Neural progenitor cell (in vitro differentiated cells): ENCODE data around the gene STX17. TPM values are rescaled to one million over a fixed set of nuclear protein-coding genes. Genes with fewer than 3 reads are reported as not detected.

Experiments used
- DNase-seq: peaks from one replicate; pipeline ENCODE4 v3.0.0-alpha.2; 2016; ENCODE audit warnings: low spot score
- H2AFZ ChIP-seq: fragments of 200-600 bp; sonication (generic); replicated peaks from 2 replicates; pipeline ENCODE4 v1.6.1; 2016; ENCODE audit warnings: antibody characterized with exemption
- H3F3A ChIP-seq: fragments of 200-600 bp; sonication (generic); 2 replicates; pipeline ENCODE4 v1.6.1; 2016; ENCODE audit warnings: antibody characterized with exemption, low read depth
- H3K27ac ChIP-seq: fragments of 200-600 bp; sonication (generic); 2 replicates; pipeline ENCODE4 v1.5.1; 2016; ENCODE audit warnings: mild to moderate bottlenecking
- H3K27me3 ChIP-seq: fragments of 200-600 bp; sonication (generic); 2 replicates; pipeline ENCODE4 v1.6.1; 2016; ENCODE audit warnings: mild to moderate bottlenecking, moderate library complexity
- H3K36me3 ChIP-seq: fragments of 200-600 bp; sonication (generic); 2 replicates; pipeline ENCODE4 v1.5.1; 2016
- H3K4me1 ChIP-seq: fragments of 200-600 bp; sonication (generic); 2 replicates; pipeline ENCODE4 v1.6.1; 2016; ENCODE audit warnings: mixed run types
- H3K4me2 ChIP-seq: fragments of 200-600 bp; sonication (generic); 2 replicates; pipeline ENCODE4 v1.6.1; 2016
- H3K4me3 ChIP-seq: fragments of 200-600 bp; sonication (generic); 2 replicates; pipeline ENCODE4 v1.5.1; 2016
- H3K79me2 ChIP-seq: fragments of 200-600 bp; sonication (generic); 2 replicates; pipeline ENCODE4 v1.6.1; 2016; ENCODE audit warnings: low read depth
- H3K9ac ChIP-seq: fragments of 200-600 bp; sonication (generic); 2 replicates; pipeline ENCODE4 v1.6.1; 2016
- H3K9me3 ChIP-seq: fragments of 200-600 bp; sonication (generic); 2 replicates; pipeline ENCODE4 v1.5.1; 2016; ENCODE audit warnings: low read depth
- H4K20me1 ChIP-seq: fragments of 200-600 bp; sonication (generic); 2 replicates; pipeline ENCODE4 v1.6.1; 2016; ENCODE audit warnings: low read depth
- H3K27ac Mint-ChIP-seq: 3 replicates; pipeline ENCODE4 v1.8.0; 2021; ENCODE audit warnings: mixed read lengths
- H3K27me3 Mint-ChIP-seq: 2 replicates; pipeline ENCODE4 v1.8.0; 2022; ENCODE audit warnings: low read depth, mild to moderate bottlenecking, inconsistent platforms, moderate library complexity, mixed read lengths; ENCODE audit not compliant: insufficient read depth
- H3K36me3 Mint-ChIP-seq: 3 replicates; pipeline ENCODE4 v1.8.0; 2021; ENCODE audit warnings: mixed read lengths
- H3K4me1 Mint-ChIP-seq: 3 replicates; pipeline ENCODE4 v1.8.0; 2021; ENCODE audit warnings: mixed read lengths
- H3K4me3 Mint-ChIP-seq: 3 replicates; pipeline ENCODE4 v1.8.0; 2021; ENCODE audit warnings: mild to moderate bottlenecking, moderate library complexity, mixed read lengths
- H3K9me3 Mint-ChIP-seq: 3 replicates; pipeline ENCODE4 v1.8.0; 2020; ENCODE audit warnings: mixed read lengths
- EZH2 ChIP-seq: fragments of 200-600 bp; sonication (generic); IDR thresholded peaks from 2 replicates; pipeline ENCODE4 v1.6.1; 2017; ENCODE audit warnings: antibody characterized with exemption, mild to moderate bottlenecking, moderate library complexity
- EZH2phosphoT487 ChIP-seq: fragments of 200-600 bp; sonication (generic); IDR thresholded peaks from 2 replicates; pipeline ENCODE4 v1.6.1; 2017; ENCODE audit warnings: antibody characterized with exemption
- total RNA-seq: library from RNA; depleted of rRNA; stranded (reverse); fragments of >200 nt; gene quantifications from 2 replicates; pipeline ENCODE4 v1.2.3, GENCODE V29; 2015; ENCODE audit warnings: low replicate concordance
- TF ChIP-seq, protein P1 (sequence below): fragments of 200-600 bp; sonication (generic); IDR thresholded peaks from 2 replicates; pipeline ENCODE4 v1.5.1; 2017; ENCODE audit warnings: antibody characterized with exemption, mild to moderate bottlenecking

Gene STX17
- total RNA-seq, 1 donor from 2014 or later = 34.4 TPM

DNA sequence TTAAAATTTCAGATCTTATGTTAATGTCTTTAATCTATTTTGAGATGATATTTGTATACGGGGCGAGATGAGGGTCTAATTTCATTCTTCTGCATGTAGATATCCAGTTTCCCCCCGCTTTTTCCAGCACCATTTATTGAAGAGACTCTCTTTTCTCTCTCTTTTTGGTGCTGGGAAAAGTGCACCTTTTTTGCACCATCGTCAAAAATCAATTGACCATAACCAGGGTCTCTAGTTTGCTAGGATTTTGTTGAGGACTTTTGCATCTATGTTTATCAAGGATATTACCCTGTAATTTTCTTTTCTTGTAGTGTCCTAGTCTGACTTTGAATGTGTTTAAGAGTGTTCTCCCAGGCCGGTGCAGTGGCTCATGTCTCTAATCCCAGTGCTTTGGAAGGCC, 93.3 kb downstream of the STX17 start:
- Histone ChIP-seq H3K4me2 (no peak overlapping the region), H3K79me2 (no peaks in the 10 kb centered on the region), H3K27me3 (no peaks in the 10 kb centered on the region), H3K9ac (no peak overlapping the region), H3F3A (no peaks in the 10 kb centered on the region), H2AFZ (no peak overlapping the region), H3K4me3 (no peak overlapping the region), H3K9me3 (no peaks in the 10 kb centered on the region), H4K20me1 (no peaks in the 10 kb centered on the region), H3K27ac (no peak overlapping the region), H3K36me3 (no peaks in the 10 kb centered on the region), H3K4me1 (peaks cover 5% of the 10 kb centered on the region)
- Mint-ChIP-seq H3K27me3 (no peaks in the 10 kb centered on the region), H3K36me3 (peaks cover 28% of the 10 kb centered on the region), H3K27ac (no peak overlapping the region), H3K9me3 (peaks cover 7% of the 10 kb centered on the region), H3K4me1 (no peaks in the 10 kb centered on the region), H3K4me3 (no peak overlapping the region)
- TF ChIP-seq EZH2phosphoT487 = no peak
- TF ChIP-seq, protein P1, sequence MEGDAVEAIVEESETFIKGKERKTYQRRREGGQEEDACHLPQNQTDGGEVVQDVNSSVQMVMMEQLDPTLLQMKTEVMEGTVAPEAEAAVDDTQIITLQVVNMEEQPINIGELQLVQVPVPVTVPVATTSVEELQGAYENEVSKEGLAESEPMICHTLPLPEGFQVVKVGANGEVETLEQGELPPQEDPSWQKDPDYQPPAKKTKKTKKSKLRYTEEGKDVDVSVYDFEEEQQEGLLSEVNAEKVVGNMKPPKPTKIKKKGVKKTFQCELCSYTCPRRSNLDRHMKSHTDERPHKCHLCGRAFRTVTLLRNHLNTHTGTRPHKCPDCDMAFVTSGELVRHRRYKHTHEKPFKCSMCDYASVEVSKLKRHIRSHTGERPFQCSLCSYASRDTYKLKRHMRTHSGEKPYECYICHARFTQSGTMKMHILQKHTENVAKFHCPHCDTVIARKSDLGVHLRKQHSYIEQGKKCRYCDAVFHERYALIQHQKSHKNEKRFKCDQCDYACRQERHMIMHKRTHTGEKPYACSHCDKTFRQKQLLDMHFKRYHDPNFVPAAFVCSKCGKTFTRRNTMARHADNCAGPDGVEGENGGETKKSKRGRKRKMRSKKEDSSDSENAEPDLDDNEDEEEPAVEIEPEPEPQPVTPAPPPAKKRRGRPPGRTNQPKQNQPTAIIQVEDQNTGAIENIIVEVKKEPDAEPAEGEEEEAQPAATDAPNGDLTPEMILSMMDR = no peak
- TF ChIP-seq EZH2 = no peak
- DNase-seq = no peak

DNA sequence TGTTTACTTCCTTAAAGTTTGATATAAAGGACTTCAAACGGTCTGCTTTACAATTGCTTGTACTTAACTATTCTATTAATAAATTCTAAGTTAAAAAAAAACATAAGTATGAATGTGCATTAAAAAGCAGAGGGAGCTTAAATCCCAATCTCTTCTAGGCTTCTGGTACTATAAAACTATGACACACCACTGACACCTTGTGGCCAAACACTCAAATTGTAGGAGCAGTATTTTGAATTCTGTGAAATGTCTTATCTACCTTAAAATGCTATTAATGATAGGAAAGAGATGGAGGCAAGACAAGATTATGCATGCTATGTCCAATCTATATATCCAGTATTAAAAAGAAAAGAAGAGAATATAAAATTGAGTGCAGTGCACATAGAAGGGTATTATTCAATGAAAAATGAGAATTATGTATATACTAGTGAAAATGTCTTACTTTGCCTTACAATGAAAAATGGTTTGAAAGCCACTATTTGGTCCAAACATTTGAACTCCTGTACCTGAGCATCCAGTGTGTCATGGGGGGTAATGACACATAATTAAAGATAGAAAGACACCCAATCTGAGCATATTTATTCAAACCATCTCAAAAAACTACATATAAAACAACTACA, 104.7 kb downstream of the STX17 start:
- Histone ChIP-seq H3F3A (no peaks in the 10 kb centered on the region), H3K4me1 (no peaks in the 10 kb centered on the region), H3K27me3 (no peaks in the 10 kb centered on the region), H4K20me1 (no peaks in the 10 kb centered on the region), H3K27ac (no peak overlapping the region), H3K4me3 (no peak overlapping the region), H2AFZ (no peak overlapping the region), H3K9ac (no peak overlapping the region), H3K79me2 (no peaks in the 10 kb centered on the region), H3K36me3 (no peaks in the 10 kb centered on the region), H3K9me3 (no peaks in the 10 kb centered on the region), H3K4me2 (no peak overlapping the region)
- H3K27ac Mint-ChIP-seq = no peak overlapping the region
- TF ChIP-seq EZH2phosphoT487 (no peak), EZH2 (no peak)
- TF ChIP-seq, protein P1 = peak; percentile 88
- peaks cover 7% of the 10 kb centered on the region for H3K9me3 Mint-ChIP-seq
- no peaks in the 10 kb centered on the region for H3K4me1 Mint-ChIP-seq
- peak; percentile 62 for DNase-seq
- peaks cover 3% of the 10 kb centered on the region for H3K27me3 Mint-ChIP-seq
- no peak overlapping the region for H3K4me3 Mint-ChIP-seq
- peaks cover 17% of the 10 kb centered on the region for H3K36me3 Mint-ChIP-seq

DNA sequence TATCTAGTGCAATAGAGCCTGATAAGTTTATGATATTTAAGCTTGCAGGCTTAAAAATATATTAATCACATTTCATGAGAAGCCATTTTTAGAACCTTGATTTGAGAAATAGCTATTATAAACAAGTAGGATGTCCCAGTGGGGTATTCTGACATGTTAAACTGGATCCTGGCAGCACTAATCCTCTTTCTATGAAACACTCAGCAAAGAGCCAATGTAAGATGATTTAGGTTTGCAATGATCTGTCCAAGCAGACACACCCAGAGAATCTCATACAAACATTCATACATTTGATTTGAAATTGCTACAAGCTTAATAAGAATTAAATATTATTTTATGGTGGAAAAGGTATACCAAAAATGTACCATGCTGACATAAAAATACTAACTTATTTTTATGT, 105.8 kb downstream of the STX17 start:
- Mint-ChIP-seq H3K27me3 (peaks cover 3% of the 10 kb centered on the region), H3K36me3 (peaks cover 17% of the 10 kb centered on the region), H3K27ac (no peak overlapping the region), H3K9me3 (peaks cover 7% of the 10 kb centered on the region), H3K4me1 (no peaks in the 10 kb centered on the region), H3K4me3 (no peak overlapping the region)
- H3F3A ChIP-seq = no peaks in the 10 kb centered on the region
- H2AFZ ChIP-seq = no peak overlapping the region
- no peak overlapping the region for H3K27ac ChIP-seq
- H3K4me2 ChIP-seq = no peak overlapping the region
- H3K36me3 ChIP-seq = no peaks in the 10 kb centered on the region
- no peaks in the 10 kb centered on the region for H4K20me1 ChIP-seq
- no peak overlapping the region for H3K4me3 ChIP-seq
- no peak overlapping the region for H3K9ac ChIP-seq
- no peaks in the 10 kb centered on the region for H3K9me3 ChIP-seq
- no peaks in the 10 kb centered on the region for H3K79me2 ChIP-seq
- H3K27me3 ChIP-seq = no peaks in the 10 kb centered on the region
- no peaks in the 10 kb centered on the region for H3K4me1 ChIP-seq
- no peak for DNase-seq
- no peak for TF ChIP-seq EZH2
- TF ChIP-seq EZH2phosphoT487 = no peak
- TF ChIP-seq, protein P1 = no peak
